KOPT-K1 (cell line): ENCODE measurements around the gene PSENEN.
"Not testable (repeated sequence)": the region's sequence is repeated elsewhere in the genome, so short reads cannot be mapped to it uniquely, and the experiment has no call there.

Experiments used
- H3K27ac ChIP-seq: fragments of 200-600 bp; sonication (generic); 2 replicates; pipeline ENCODE4 v1.5.1; 2016; ENCODE audit warnings: antibody characterized with exemption, mild to moderate bottlenecking, low read depth, low read length; ENCODE audit not compliant: poor library complexity, severe bottlenecking
- H3K36me3 ChIP-seq: fragments of 200-600 bp; sonication (generic); 2 replicates; pipeline ENCODE4 v1.5.1; 2017; ENCODE audit warnings: antibody characterized with exemption, mild to moderate bottlenecking, low read length, moderate library complexity; ENCODE audit not compliant: insufficient read depth
- H3K9me3 ChIP-seq: fragments of 200-600 bp; sonication (generic); 2 replicates; pipeline ENCODE4 v1.5.1; 2017; ENCODE audit warnings: antibody characterized with exemption, low read length, mild to moderate bottlenecking; ENCODE audit not compliant: insufficient read depth, poor library complexity, severe bottlenecking

Gene PSENEN

DNA sequence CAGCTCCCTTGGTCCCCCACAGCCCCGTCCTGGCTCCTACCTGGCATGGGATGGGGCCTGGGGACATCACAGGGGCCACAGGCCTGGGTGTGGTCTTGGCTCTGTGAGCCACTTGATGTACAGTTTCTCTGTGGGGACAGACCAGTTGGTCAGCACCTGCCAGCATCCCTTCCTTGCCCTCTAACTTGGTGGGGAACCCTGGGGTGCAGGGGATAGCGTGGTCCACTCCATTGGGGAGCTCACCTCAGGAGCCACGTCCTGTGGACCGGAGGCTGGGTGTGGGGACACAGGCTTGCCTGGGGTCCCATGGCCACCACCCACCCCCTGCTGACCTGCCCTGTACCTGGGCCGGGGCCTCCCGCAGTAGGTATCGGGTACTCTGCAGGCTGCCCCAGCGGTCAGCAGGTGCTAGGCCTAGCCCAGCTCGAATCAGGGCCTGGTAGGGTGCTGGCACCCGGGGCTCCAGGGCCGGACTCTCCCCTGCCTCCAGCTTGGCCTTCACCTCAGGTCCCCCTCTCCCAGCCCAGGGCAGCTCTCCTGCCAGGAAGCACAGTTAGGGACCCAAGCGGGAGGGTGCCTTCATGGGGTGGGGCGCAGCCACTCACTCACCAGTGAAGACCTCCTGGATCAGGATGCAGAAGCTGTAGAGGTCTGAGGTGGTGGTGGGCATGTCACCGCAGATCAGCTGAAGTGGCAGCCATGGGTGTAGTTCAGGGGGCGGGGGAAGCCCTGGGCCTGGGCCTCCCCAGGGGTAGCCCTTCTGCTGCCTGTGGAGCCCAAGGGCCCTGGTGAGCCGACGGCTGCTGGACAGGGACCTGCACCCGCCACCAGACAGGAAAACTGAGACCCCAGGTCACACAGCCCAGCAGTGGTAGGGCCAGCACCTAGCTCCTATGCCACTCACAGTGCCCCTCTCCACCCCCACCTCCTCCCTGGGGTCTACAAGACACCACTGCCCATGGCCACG, 44.8 kb downstream of the PSENEN start:
- no peaks in the 10 kb centered on the region for H3K9me3 ChIP-seq
- H3K27ac ChIP-seq: no peak overlapping the region
- H3K36me3 ChIP-seq: peaks cover 26% of the 10 kb centered on the region

DNA sequence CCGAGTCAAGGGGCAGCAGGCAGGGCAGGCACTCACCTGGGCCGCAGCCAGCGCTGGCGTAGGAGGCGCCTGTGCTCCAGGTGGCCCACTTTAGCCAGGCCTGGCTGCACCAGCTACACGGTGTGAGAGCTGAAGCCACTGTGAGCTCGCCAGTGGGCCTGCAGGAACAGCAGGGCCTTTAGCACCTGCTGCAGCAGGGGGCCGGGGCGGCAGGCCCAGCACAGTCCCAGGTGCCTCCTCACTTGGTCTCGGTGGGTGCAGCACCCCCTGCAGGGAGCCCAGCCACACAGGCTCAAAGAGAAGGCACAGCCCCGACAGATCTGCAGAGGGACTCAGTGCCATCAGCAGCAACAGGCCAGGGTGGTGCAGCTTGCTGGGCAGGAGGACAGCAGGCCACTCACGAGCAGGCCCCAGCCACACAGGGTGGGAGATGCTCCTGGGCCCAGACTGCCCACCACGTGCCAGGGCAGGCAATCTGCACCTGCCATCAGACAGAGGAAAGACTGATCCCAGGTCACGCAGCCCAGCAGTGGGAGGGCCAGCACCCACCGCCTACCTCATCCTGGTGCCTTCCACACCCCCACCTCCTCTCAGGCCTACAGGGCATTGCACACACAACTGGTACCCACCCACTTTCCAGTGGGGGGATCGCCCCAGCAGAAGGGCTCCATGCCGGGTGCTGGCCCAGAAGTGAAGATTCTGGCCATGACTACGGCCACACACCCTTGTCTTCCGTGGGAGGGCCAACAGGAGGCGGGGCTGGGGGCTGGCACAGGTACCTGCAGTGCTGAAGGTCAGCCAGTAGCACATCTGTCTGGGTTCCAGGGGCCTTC, 45.7 kb downstream of the PSENEN start:
- Histone ChIP-seq H3K36me3 (peaks cover 17% of the 10 kb centered on the region), H3K9me3 (no peaks in the 10 kb centered on the region), H3K27ac (no peak overlapping the region)

DNA sequence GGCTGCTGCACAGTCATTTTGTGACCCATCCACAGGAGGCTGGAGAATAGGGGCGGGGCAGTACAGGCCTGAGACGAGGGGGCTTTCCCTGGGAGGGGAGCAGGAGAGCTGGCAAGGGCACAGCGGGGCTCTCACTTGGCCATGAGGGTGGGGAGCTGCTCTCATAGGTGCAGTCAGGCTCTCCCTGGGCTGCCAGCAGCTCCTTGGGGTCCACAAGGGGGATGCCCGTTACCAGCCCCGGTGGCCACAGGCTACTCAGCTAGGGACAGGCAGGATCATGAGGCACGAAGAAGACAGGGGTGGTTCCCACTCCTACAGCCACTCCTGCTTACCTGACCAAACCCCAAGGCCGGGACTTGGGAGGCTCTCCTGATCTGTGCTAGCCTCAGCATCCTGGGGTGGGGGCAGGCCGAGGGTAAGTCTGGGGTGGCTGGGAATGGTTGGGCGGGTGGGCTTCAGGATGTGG, 46.4 kb downstream of the PSENEN start:
- Histone ChIP-seq H3K27ac (no peak overlapping the region), H3K36me3 (peaks cover 11% of the 10 kb centered on the region)

DNA sequence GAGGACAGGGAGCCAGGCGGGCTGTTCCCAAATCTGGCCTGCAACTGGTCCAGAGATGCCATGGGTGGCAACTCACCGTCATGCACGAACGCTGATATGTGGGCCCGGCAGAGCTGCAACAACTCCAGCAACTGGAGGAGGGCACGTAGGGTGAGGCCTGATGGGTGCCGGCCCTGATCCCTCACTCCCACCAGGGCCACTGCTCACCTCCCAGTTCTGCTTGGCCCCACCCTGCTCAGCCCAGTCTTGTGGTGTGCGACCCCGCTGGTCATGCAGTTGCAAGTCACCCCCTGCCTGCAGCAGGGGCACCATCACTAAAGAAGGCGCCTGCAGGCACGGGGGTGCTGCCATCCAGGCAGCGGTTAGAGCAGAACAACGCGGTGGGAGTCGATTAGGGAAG, 46.9 kb downstream of the PSENEN start:
- no peaks in the 10 kb centered on the region for H3K9me3 ChIP-seq
- no peak overlapping the region for H3K27ac ChIP-seq
- peaks cover 7% of the 10 kb centered on the region for H3K36me3 ChIP-seq

More for the DNA sequence above, 46.4 kb downstream of the PSENEN start:
- no peaks in the 10 kb centered on the region for H3K9me3 ChIP-seq

DNA sequence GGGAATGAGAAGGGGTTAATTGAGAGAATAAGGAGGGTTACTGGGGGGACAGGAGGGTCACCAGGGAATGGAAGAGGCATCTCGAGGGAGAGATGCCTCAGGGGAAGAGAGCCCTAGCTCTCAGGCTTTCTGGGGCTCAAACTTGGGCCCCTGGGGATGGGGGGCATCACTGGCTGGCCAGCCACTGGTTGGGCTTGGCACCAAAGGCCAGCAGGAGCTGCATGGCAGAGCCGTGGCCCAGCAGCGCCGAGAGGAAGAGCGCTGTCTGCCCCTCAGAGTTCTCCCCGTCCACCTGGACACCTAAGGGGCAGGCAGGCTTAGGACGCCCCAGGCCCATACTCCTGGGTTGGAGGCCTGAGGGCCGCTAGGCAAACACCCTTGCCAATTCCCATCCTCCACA, 47.4 kb downstream of the PSENEN start:
- H3K27ac ChIP-seq: no peak overlapping the region
- peaks cover under 1% of the 10 kb centered on the region; the same call in 1 of the 2 replicates for H3K36me3 ChIP-seq
- no peaks in the 10 kb centered on the region for H3K9me3 ChIP-seq

DNA sequence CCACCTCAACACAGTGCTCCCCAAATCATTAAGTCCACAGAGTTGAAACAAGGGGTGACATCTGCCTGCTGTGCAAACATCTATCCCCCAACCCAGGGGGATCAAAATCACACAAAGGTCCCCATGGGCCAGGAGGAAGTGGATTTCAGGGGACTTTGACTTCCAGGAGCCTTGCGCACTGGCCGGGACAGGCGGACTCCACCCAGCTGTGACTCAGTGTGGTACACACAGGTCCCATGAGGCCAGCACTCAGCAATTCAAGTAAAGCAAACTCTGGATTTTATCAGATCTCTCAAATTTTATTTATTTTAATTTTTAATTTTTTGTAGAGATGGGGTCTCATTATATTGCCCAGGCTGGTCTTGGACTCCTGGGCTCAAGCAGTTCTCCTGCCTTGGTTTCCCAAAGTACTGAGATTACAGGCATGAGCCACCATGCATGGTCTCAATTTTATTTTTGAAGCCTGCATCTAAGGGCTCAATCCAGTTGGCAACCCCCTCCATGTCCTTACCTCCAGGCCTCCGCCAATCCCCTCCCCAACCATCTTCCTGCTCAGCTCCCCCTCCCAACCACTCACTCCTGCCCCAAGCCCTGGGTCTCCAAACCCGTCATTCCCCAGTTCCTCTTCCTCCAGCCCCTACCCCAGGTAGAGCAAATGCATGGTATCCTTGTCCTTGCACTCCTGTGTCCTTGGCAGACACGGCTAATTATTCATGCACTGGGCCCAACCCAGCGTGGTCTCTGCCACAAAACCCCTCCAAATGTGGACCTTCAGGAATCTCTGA, 48.1 kb downstream of the PSENEN start:
- Histone ChIP-seq H3K36me3 (no peaks in the 10 kb centered on the region; the same call in 1 of the 2 replicates), H3K9me3 (no peaks in the 10 kb centered on the region), H3K27ac (no peak overlapping the region)

DNA sequence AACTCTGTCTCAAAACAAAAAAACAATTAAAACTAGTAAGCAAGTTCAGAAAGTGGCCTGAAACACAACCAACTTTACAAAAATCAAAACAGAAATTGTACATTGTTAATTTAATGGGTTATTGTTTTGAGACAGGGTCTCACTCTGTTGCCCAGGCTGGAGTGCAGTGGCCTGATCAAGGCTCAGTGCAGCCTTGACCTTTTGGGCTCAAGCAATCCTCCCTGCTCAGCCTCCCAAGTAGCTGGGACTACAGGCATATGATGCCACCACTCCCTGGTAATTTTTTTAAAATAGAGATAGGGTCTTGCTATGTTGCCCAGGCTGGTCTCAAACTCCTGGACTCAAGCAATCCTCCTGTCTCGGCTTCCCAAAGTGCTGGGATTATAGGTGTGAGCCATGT, 50.1 kb downstream of the PSENEN start:
- H3K9me3 ChIP-seq, H3K27ac ChIP-seq: not testable (repeated sequence)

More for the DNA sequence above, 50.1 kb downstream of the PSENEN start:
- H3K36me3 ChIP-seq: not testable (repeated sequence)
